ENCODE data around the gene RANBP10.

Gene RANBP10

DNA sequence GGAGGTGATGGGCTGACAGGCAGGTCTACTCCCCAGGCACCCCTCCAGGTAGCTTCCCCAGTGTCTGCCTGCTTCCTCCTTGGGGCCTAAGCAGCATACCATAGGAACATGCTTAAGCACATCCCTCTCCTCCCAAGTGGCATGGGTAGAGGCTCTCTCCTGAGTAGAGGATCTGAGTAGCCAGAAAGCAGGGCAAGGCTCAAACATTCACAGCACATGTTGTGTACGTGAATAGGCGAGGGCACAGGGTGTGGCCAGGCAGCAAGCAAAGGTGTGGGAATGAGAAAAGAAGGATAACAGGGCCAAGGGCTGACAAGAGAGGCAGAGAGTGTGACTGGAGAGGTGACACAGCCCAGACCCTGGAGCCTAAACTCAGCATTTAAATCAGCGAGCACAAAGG, 57.5 kb downstream of the RANBP10 start:
- DNase-seq (ENCODE audit: low read depth in 2 of 2): no peak

DNA sequence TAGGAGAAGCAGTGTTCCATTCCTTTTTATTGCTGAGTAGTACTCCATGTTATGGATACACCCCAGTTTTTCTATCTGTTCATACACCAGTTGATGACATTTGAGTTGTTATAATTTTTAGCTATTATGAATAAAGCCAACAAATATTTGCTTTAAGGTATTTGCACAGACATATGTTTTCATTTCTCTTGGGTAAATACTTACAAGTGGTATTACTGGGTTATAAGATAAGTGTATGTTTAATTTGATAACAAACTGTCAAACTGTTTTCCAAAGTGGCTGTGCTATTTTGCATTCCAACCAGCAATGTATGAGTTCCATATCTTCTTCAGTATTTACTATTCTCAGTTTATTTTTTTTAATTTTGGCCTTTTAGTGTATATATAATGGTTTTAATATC, 59.5 kb downstream of the RANBP10 start:
- DNase-seq (ENCODE audit: low read depth in 2 of 2): no peak

DNA sequence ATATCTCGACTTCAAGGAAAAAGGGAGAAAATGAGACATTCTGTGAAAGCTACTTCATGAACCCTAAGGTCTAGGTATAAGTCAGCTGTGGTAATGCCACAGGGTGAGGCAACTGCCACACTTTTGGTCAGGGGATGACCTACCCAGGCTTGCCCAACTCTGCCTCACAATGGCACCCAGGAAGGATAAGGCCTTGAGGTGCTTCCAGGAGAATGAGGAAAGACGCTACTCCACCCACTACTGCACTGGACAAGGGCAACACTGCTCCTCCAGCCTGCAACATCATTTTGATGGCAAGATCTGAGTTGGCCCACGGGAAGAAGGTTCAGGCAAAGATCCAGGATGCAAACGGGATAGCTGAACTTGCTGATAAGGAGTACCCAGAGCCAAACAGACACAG, 65.2 kb downstream of the RANBP10 start:
- no peak for DNase-seq (ENCODE audit: low read depth in 2 of 2)

DNA sequence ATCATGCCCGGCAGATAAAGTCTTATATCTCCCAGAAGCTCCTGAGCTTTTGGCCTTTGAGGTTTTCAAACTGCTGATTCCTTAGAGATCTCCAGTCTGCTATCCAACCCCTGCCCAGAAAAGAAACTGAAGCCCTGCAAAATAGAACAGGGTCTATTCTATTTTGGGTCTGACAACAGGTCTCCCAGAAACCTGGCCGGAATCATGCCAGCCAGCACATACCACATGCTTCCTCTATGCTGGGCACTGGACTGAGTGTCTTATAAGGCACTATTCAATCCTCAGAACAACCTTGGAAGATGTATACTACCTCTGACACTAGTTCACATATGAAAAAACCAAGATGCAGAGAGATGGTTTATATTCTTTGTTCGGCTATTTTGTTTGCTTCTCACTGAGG, 66.0 kb downstream of the RANBP10 start:
- no peak for DNase-seq (ENCODE audit: low read depth in 2 of 2)

DNA sequence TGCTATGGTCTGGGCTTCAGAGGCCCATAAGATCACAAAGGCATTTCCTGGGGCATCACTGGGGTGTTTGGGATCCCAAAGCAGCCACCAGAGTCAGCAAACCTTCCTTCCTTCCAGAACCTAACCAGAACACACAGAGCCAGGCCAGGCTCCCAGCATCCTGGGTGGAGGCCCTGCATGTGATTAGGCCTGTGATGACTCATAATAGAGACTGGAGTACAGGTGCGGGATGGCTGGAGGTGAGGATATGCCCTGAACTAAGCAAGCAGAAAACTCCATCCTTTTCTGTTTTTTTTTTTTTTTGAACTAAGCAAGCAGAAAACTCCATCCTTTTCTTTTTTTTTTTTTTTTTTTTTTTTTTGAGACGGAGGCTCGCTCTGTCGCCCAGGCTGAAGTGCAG, 69.5 kb downstream of the RANBP10 start:
- DNase-seq (ENCODE audit: low read depth in 2 of 2): no peak

DNA sequence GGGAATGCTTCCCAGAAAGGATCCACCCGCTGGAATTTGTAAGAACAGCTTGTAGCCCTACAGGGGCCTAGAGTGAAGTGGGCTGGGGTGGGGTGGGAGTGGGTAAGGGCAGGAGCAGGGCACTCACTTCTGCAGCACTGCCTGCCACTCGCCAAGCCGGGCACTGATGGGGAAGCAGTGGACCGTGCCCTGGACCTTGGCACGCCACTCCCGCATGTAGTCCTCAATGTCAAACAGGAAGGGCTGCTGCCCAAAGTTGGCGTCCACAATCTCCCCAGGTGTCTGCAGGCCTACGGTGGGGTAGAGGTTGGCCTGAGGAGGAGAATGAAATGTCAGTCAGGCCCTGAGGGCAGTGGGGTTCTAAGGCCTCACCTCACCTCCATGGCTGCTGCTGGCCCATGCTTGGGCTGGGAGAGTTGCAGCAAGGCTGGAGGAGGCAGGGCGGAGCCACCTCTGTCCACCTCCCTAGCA, 71.6 kb downstream of the RANBP10 start:
- no peak for DNase-seq (ENCODE audit: low read depth in 2 of 2)

DNA sequence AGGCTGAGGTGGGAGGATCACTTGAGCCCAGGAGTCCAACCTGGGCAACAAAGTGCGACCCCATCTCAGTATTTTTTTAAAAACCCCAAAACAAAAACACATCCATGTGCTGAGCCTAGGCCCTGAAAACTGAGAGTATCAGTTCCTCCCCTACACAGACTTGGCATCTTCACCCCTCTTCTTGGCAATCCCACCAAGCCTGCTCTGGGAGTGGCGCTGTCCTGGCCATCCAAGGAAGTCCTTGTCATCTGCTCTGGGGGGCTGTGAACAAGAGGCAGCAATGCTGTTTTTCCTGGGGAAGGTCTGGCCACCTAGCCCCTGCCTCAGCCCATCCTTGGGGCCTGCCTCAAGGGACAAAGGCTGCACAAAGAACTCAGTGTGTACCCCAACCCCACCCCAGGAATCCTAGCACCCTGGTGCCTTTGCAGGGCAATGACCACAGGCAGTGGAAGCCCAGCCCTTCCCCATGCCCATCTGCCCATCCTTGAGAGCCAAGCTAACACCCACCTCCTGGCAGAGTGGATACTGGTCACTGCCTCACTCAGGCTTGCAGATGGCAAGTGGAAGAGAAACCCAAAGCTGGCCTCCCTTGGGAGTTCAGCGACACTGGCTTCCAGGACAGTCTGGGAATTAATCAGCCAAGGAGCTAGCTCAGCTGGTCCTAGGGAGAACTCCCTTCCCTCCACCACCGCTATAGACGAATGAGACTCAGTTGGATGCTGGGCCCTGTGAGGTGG, 72.5 kb downstream of the RANBP10 start:
- no peak for DNase-seq (ENCODE audit: low read depth in 2 of 2)

DNA sequence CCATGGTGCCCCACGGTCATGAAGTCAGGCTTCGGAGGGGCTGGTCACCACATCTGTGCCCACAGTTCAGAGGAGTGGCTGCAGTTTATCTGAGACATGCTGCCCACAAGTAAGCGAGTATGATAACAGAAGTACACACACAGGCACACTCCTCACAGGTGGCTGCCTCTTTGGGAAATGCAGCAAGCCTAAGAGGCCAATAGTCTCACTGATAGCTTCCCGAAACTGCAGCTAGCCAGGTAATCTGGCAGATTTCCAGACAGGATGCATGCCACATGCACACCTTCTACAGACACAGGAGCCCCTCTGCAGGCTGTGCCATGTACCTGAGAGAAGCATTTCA, 74.6 kb downstream of the RANBP10 start:
- no peak for DNase-seq (ENCODE audit: low read depth in 2 of 2)

DNA sequence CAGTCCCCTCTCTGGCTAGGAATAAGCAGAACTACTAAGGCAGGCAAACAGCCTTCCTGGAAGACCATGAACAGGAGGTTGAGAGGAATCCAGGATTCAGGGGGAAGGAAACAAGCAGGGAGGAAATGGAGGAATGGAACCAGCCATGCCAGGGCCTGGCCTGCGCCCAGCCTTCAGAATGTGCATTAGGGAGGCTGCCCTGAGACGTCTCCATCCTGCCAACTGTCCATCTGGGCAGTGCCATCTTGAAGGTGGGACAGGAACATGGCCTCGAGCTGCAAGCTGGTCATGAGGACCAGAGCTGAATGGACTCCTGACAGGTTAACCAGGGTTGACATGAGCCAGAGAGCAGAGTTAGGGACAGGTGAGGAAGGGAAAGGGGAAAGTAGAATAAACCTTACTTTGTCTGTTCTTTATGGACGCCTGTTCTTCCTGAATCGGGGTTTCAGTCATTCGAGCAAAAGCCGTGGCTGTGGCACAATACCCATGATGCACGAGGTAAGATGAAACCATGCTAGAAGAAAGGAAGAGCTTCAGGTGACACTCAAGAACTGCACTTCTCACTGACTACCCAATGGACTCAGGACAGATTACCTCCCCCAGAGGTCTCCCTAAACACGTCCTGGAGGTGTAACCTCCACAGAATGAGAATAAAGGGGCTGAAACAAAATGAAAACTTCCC, 75.1 kb downstream of the RANBP10 start:
- DNase-seq (ENCODE audit: low read depth in 2 of 2): no peak

DNA sequence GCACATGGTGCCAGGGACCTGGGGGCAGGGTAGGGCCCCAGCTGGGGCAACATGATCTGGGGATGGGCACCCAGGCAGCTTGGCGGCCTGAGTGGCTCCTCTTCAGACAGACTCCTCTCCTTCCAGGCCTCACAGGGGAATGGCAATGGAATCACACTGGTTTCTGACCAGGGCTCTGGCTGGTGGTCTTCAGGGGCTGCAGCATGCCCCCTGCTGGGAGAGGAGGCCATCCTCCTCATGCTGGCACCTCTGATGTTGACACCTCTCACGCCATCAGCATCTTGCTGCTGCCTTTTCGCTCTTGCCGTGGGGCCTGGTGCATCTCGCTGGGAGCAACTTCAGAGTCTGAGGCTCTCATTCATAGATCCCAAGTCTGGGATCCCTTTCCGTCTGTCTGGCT, 76.0 kb downstream of the RANBP10 start:
- no peak for DNase-seq (ENCODE audit: low read depth in 2 of 2)

DNA sequence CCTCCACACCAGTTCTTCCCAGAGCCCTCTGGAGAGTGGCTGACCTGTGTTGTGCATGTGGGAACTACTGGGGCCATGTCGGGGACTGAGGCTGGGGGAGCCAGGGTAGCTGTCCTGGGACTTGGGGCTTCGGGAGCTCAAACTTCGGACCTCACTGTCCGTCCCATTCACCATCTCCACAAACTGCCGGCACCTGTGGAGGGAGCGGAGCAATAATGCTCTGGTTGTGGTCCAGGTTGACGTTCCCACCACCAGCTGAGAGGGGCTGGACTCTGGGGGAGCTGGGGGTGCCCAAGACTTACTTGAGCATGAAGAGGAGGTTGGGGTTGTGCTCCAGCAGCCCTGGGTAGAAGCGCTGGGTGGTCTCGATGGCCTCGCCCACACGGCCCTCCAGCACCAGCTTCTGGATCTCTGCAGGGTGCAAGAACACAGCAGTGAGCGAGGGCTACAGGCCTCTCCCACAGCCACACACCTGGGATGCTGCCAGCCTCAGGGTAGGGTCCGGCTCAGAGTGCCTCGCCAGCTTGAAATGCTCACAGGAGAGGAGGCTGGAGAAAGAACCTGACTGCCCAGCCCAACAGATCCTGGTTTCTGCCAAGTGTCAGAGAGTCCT, 76.6 kb downstream of the RANBP10 start:
- DNase-seq (ENCODE audit: low read depth in 2 of 2): no peak

DNA sequence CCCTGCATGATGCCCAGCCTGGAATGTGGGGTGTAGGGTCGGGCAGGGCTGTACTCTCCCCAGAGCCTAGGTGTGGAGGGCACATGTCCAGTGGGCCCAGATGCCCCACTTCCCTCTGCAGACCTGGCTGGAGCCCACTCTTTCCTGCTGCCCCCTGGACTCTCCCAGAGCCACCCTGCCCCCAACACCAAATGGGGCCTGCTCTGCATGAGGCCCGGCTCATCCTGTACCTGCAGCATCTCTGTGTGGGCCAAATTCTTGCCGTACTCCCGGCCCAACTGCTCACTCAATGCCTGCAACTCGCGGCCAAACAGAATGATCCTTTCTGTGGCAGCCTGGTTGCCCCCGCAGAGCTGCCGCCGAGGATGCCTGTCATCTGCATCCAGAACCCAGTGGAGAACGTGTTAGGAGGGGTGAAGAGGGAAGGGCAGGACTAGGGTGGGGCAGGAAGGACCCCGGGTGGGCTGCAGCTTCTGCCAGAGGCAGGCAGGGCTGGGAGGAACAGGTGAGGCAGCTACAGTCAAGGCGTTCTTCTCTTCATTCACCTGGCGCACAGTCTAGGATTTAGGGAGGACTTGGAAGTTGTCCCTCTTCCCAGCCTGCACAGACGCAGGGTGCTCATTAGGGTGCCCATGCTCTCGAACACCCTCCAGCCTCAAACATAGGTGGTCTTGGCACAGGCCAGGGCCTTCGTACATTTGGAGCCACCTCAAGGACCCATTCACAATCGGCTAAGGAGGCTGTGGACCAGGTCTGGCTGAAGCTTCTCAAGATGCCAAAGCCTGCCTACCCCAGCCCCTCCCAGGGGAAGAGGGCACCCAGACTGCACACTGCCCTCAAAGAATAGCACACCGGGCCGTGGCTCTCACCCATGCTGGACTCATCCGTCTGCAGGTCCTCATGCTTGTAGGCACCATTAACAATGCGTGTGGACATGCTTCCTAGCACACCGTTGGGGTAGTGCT, 78.6 kb downstream of the RANBP10 start:
- no peak for DNase-seq (ENCODE audit: low read depth in 2 of 2)

DNA sequence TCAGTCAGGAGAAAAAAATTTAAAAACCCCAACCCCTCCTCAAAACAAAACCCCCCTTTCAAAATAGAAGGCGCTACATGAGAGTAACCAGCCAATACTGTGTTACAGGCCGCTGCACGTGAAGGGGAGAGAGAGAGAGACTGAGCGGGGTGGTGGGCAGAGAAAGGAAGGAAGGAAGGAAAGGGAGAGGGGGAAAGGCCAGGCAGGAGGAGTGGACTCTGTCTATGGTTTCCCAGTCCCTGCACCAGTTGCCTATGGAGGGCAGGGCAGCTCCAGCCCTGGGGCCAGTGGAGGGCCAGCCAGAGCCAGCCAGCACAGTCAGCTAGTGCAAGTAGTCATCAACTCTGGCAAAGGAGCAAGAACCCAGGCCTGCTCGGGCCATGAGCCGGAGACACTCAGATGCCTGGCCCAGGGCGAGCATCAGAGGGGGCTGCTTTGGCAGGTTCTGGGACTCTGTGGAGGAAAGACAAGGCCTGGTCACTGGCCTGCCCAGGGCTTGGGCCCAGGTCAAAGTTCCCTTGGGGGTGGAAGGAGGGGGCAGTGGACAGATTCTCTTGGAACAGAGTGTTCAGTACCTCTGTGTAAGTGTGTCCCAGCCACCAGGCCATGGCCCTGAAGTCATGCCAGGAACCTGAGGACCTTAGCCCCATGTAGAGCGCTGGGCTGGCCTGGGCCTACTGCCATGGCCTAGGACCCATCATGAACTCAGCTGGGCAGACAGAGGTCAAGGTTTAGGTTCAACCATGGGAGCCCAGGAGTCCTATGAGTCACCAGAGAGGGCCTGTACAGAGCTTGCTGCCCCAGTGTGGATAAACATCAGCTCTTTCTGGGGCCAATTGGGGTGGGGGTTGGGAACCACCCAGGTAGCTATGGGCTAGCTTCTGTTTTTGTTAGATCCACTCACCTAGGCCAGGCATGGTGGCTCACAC, 80.0 kb downstream of the RANBP10 start:
- DNase-seq (ENCODE audit: low read depth in 2 of 2): no peak

DNA sequence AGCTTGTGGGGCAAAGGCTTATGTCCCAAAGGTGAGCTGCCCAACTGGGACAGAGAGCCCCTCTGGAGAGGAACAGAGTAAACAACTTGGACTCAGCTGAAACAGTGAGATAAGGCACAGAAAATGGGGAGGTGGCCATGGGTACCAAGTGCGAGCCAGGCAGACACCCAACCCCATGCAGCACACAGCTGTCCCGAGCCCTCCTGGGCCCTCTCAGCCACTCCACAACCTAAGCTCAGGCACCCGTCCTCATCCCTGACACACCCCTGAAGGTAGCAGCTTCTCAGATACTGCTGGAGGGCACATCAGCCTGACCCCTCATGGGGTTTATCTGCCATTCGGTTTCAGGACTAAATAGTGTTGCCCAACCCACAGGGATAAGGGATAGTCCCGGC, 82.5 kb downstream of the RANBP10 start:
- no peak for DNase-seq (ENCODE audit: low read depth in 2 of 2)

DNA sequence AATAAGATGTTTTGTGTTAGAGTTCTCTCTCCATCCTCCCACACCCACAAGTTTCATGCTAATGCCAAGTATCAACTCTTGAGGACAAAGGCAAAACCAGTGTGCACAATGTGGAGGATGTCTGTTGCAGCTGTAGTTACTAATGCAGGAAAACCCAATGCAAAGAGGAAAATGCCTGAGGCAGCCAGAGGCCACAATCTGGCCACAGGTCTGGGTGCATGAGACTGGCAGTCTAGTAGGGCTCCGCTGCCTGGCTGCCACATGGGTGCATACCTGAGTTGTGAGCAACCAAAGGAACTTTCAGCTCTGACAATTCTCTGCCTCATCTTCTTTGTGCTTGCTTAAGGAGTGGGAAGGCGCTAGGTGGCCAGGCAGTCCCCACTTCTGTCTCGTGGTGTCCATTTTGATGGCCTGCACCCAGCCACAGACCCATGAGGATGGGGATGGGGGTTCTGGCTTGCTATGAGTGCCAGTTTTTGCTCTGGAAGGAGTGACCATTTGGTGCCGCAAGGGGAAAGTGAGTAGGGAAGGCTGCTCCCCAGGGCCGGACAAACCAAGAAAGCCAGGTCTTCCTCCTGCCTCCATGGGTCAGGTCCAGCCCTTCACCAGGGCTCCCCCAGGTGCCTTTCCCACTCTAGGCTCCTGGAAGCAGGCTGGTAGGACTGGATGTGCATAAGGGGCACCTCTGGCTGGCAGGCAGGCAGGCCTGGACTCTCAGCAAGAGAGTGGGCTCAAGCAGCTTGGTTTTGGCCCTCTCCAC, 83.0 kb downstream of the RANBP10 start:
- no peak for DNase-seq (ENCODE audit: low read depth in 2 of 2)

DNA sequence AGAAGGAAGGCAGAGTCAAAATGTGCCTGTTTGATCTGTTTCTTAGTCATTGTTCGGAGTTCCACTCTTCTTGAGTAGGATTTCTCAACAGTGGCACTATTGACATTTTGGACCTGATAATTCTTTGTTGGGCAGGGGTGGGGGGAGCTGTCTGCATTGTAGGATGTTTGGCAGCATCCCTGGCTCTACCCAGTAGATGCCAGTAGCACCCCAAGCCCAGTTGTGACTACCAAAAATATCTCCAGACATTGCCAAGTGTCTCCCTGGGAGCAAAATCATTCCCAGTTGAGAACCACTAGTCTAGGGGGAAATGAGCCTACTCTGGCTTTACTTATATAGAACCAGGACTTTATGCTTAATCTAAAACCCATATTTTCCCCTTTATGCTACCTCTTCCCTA, 86.1 kb downstream of the RANBP10 start:
- DNase-seq (ENCODE audit: low read depth in 2 of 2): no peak

DNA sequence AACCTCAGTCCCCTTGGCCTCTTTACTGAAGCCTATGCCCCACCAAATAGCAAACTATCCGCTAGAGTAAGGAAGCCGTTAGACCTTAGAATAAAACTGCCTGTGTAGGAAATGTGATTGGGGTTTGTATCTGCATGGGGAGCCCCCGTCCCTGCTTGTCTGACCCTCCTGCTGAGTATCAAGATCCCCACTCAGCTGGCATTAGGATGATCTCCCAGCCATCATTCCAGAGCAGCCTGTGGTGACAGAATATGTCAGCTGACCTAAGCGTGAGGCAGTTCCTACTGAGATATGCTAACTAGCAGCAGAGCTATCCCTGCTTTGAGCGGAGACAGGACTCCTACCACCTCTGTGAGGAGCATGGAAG, 86.6 kb downstream of the RANBP10 start:
- no peak for DNase-seq (ENCODE audit: low read depth in 2 of 2)

DNA sequence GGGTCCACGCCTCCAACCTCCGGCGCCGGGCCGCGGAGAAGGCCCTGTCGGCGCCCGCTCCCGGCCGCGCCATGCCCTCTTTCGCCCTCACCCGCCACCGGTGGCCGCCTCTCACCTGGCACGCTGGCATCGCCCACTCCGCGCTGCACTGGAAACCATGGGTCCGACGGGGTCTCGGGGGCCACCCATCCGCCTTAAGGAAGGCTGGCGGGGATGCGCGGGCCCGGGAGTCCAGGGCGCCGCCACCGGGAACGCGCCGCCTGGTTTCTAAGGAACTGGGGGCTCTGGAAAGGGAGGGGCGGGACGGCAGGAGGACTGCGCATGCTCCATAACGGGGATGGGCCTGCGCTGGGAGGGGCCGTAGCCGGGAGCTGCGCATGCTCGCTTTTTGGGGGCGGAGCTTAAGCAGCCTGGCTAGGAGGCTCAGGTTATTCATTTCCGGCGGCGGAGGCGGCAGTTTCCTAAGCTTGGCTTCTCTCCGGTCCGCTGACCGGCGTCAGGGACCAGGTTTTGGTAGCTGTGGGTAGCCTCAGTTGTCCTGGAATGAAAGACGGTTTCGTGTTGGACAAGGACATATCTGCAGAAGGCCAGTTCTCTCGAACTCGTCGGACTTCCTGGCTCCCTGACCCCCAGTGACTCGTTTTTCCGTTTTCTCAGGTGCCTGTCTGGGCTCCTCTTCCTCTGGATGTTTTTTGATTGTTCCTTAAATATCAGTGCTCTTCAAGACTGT, 87.1 kb downstream of the RANBP10 start, which contains the start of gene GFOD2:
GFOD2 (minus strand) TSS at position 269 of the 730 bp plus-strand sequence. CDS start 33,601 bp downstream, outside the sequence.
- peak; percentile 95 to 98 for DNase-seq (ENCODE audit: low read depth in 2 of 2)

DNA sequence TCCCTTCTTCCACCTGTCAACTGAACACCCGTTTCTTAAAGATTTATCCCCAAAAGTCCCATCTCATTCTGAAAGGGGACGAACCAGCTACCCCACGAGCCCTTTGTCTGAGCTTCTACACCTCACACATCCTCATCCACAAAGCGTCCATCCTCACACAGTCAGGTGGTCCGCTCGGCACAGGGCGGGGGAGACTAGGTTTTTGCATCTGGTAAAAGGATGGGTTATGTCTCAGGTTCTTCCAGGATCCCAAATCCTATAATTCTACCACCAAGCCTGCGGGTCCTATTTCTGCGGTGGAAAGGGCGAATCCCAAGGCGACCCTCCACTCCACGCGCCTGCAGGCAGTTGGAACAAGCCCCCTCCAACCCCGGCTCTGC, 87.7 kb downstream of the RANBP10 start:
- no peak for DNase-seq (ENCODE audit: low read depth in 2 of 2)

All from stimulated activated CD4-positive, alpha-beta T cell treated with anti-CD3 and anti-CD28 coated beads, Interleukin-15, amount 100 ng/mL, for 48 hours (primary cell).